Large intestine (tissue), 3 donors: ENCODE data around the gene COPS9. TPM values are rescaled to one million over a fixed set of nuclear protein-coding genes. Genes with fewer than 3 reads are reported as not detected.

ENCODE experiments used
- DNase-seq, 2 donors: peaks; one replicate each; pipeline versions ENCODE4 v3.0.0 to v3.0.0-alpha.2; 2013
- H3K27ac ChIP-seq: one replicate; pipeline ENCODE4 v1.5.1; 2013; ENCODE audit warnings: low read length
- H3K27me3 ChIP-seq: 2 replicates; pipeline ENCODE4 v1.6.1; 2013; ENCODE audit warnings: low read length; ENCODE audit not compliant: control insufficient read depth, insufficient read depth
- H3K36me3 ChIP-seq: 2 replicates; pipeline ENCODE4 v1.6.1; 2013; ENCODE audit warnings: low read length; ENCODE audit not compliant: control insufficient read depth, insufficient read depth
- H3K4me1 ChIP-seq: one replicate; pipeline ENCODE4 v1.6.1; 2013; ENCODE audit warnings: low read length; ENCODE audit not compliant: control insufficient read depth, insufficient read depth
- H3K4me3 ChIP-seq: one replicate; pipeline ENCODE4 v1.5.1; 2013; ENCODE audit warnings: low read length
- H3K9me3 ChIP-seq: one replicate; pipeline ENCODE4 v1.6.1; 2013; ENCODE audit warnings: mild to moderate bottlenecking, low read depth, low read length, moderate library complexity; ENCODE audit not compliant: control insufficient read depth
- polyA plus RNA-seq: library from polyadenylated mRNA; unstranded; fragments of 120-200 nt; gene quantifications from one replicate; pipeline ENCODE4 v1.2.1, GENCODE V29; 2013

The COPS9 gene
- polyA plus RNA-seq, 1 donor: 106 TPM

DNA sequence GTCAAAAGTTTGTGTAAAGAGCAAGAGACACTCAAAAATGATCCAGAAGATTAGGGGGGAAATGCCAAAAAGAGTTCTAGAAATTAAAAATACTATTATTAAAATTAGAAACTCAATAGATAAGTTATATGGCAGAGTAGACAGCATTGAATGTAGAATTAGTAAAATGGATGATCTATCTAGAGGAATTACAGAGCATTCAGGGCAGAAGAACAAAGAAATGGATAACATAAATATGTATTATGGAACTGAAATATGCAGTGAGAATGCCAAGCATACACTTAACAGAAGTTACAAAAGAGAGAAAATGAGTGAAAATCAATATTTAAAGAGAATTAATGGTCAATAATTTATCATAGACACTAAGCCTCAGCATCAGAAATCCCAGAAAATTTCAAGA, 49.5 kb downstream of the COPS9 start:
- Histone ChIP-seq H3K27ac (no peak overlapping the region), H3K4me3 (no peak overlapping the region), H3K36me3 (no peaks in the 10 kb centered on the region), H3K9me3 (peaks cover 5% of the 10 kb centered on the region), H3K27me3 (peaks cover 8% of the 10 kb centered on the region), H3K4me1 (no peaks in the 10 kb centered on the region)
- DNase-seq: no peak

Other genes with a start within 250 kb of the COPS9 start
- 133 TPM for gene NDUFA10, start 111.0 kb downstream of the COPS9 start, polyA plus RNA-seq
- gene OR6B2, start 105.9 kb downstream of the COPS9 start, polyA plus RNA-seq: not detected
- gene OR6B3, start 82.8 kb downstream of the COPS9 start, polyA plus RNA-seq: not detected
- gene OTOS, start 4.4 kb upstream of the COPS9 start, polyA plus RNA-seq: not detected